WTC11 (cell line): ENCODE data around the gene OS9. TPM values are rescaled to one million over a fixed set of nuclear protein-coding genes. Genes with fewer than 3 reads are reported as not detected.

Source experiments
- CREM ChIP-seq: sonication (generic); formaldehyde crosslinking; IDR thresholded peaks from 2 replicates; pipeline ENCODE4 v1.8.1; 2022; ENCODE audit warnings: mild to moderate bottlenecking, missing genetic modification reagents, moderate library complexity
- ETV6 ChIP-seq: sonication (generic); formaldehyde crosslinking; IDR thresholded peaks from 2 replicates; pipeline ENCODE4 v1.8.1; 2022; ENCODE audit warnings: mild to moderate bottlenecking, missing genetic modification reagents
- FOXJ3 ChIP-seq: sonication (generic); formaldehyde crosslinking; IDR thresholded peaks from 2 replicates; pipeline ENCODE4 v1.9.0; 2021; ENCODE audit warnings: missing genetic modification reagents, mild to moderate bottlenecking, borderline replicate concordance
- IRF2 ChIP-seq: sonication (generic); formaldehyde crosslinking; IDR thresholded peaks from 2 replicates; pipeline ENCODE4 v1.8.0; 2022; ENCODE audit warnings: low read depth, missing genetic modification reagents, borderline replicate concordance
- JUN ChIP-seq: sonication (generic); formaldehyde crosslinking; IDR thresholded peaks from 2 replicates; pipeline ENCODE4 v1.8.0; 2023; ENCODE audit warnings: mild to moderate bottlenecking, missing genetic modification reagents
- MAX ChIP-seq: sonication (generic); formaldehyde crosslinking; IDR thresholded peaks from 2 replicates; pipeline ENCODE4 v1.8.0; 2022; ENCODE audit warnings: mild to moderate bottlenecking, missing genetic modification reagents
- MXD4 ChIP-seq: fragments of 250-450 bp; sonication (Bioruptor Pico); IDR thresholded peaks from 2 replicates; pipeline ENCODE4 v1.8.0; 2021; ENCODE audit warnings: mild to moderate bottlenecking, moderate library complexity, borderline replicate concordance
- SMAD3 ChIP-seq: sonication (generic); formaldehyde crosslinking; IDR thresholded peaks from 2 replicates; pipeline ENCODE4 v1.8.0; 2022; ENCODE audit warnings: missing genetic modification reagents, mild to moderate bottlenecking, borderline replicate concordance
- SMAD4 ChIP-seq: sonication (generic); formaldehyde crosslinking; IDR thresholded peaks from 2 replicates; pipeline ENCODE4 v1.8.0; 2022; ENCODE audit warnings: mild to moderate bottlenecking, missing genetic modification reagents
- SOX15 ChIP-seq: fragments of 250-450 bp; sonication (Bioruptor Pico); IDR thresholded peaks from 2 replicates; pipeline ENCODE4 v1.9.0; 2021; ENCODE audit warnings: mild to moderate bottlenecking
- SP1 ChIP-seq: sonication (generic); formaldehyde crosslinking; conservative IDR thresholded peaks from 2 replicates; pipeline ENCODE4 v1.8.1; 2022; ENCODE audit warnings: missing genetic modification reagents
- USF1 ChIP-seq: sonication (generic); formaldehyde crosslinking; IDR thresholded peaks from 2 replicates; pipeline ENCODE4 v1.8.0; 2022; ENCODE audit warnings: mild to moderate bottlenecking, missing genetic modification reagents
- ZBTB21 ChIP-seq: sonication (generic); formaldehyde crosslinking; IDR thresholded peaks from 2 replicates; pipeline ENCODE4 v1.8.1; 2023; ENCODE audit warnings: mild to moderate bottlenecking, missing genetic modification reagents, borderline replicate concordance
- ZNF138 ChIP-seq: sonication (generic); formaldehyde crosslinking; conservative IDR thresholded peaks from 2 replicates; pipeline ENCODE4 v1.8.1; 2022; ENCODE audit warnings: mild to moderate bottlenecking, moderate library complexity, missing genetic modification reagents
- total RNA-seq: library from RNA; stranded (reverse); gene quantifications from 3 replicates; pipeline ENCODE4 v1.2.3, GENCODE V29; 2021
- TF ChIP-seq, protein P1 (sequence below): sonication (generic); formaldehyde crosslinking; IDR thresholded peaks from 2 replicates; pipeline ENCODE4 v1.8.1; 2023; ENCODE audit warnings: mild to moderate bottlenecking, missing genetic modification reagents, borderline replicate concordance
- TF ChIP-seq, protein P2 (sequence below): sonication (generic); formaldehyde crosslinking; IDR thresholded peaks from 2 replicates; pipeline ENCODE4 v1.8.0; 2022; ENCODE audit warnings: missing genetic modification reagents
- TF ChIP-seq, protein P3 (sequence below): fragments of 250-450 bp; sonication (Bioruptor Pico); IDR thresholded peaks from 2 replicates; pipeline ENCODE4 v1.9.0; 2021; ENCODE audit warnings: mild to moderate bottlenecking
- TF ChIP-seq, protein P4 (sequence below): sonication (generic); formaldehyde crosslinking; IDR thresholded peaks from 2 replicates; pipeline ENCODE4 v1.8.0; 2023; ENCODE audit warnings: mild to moderate bottlenecking, missing genetic modification reagents
- TF ChIP-seq, protein P5 (sequence below): sonication (generic); formaldehyde crosslinking; conservative IDR thresholded peaks from 2 replicates; pipeline ENCODE4 v1.8.1; 2022; ENCODE audit warnings: mild to moderate bottlenecking, missing genetic modification reagents
- TF ChIP-seq, protein P6 (sequence below): sonication (generic); formaldehyde crosslinking; IDR thresholded peaks from 2 replicates; pipeline ENCODE4 v1.8.1; 2023; ENCODE audit warnings: mild to moderate bottlenecking, missing genetic modification reagents, moderate library complexity
- TF ChIP-seq, protein P7 (sequence below): sonication (generic); formaldehyde crosslinking; IDR thresholded peaks from 2 replicates; pipeline ENCODE4 v1.8.1; 2022; ENCODE audit warnings: mild to moderate bottlenecking, moderate library complexity, missing genetic modification reagents

Gene OS9
- total RNA-seq, 1 experiment from 2014 or later: 77.5 TPM

DNA sequence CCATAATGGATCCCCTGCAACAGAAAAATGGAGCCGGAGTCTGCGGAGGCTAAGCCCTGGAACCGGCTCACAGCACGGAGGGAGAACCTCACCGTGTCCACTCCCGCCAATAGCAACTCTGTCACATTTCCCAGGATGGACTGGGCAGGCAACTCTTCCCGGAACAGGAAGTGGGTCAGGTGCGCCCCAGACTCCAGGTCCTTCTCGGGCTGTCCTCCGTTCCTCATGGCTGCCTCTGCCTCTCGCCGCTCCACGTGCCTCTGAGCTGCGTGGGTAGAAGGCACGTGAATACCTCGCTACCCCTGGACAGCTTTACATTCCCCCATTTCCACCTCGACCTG lies 70.7 kb downstream of the OS9 start (continued):
- peak; percentile 88 for TF ChIP-seq MAX (CRISPR knock-in tag)
- peak; percentile 71; the same call in 1 of the 2 replicates for TF ChIP-seq USF1 (CRISPR knock-in tag)
- no peak for TF ChIP-seq ZNF138 (CRISPR knock-in tag)
- TF ChIP-seq, protein P1, sequence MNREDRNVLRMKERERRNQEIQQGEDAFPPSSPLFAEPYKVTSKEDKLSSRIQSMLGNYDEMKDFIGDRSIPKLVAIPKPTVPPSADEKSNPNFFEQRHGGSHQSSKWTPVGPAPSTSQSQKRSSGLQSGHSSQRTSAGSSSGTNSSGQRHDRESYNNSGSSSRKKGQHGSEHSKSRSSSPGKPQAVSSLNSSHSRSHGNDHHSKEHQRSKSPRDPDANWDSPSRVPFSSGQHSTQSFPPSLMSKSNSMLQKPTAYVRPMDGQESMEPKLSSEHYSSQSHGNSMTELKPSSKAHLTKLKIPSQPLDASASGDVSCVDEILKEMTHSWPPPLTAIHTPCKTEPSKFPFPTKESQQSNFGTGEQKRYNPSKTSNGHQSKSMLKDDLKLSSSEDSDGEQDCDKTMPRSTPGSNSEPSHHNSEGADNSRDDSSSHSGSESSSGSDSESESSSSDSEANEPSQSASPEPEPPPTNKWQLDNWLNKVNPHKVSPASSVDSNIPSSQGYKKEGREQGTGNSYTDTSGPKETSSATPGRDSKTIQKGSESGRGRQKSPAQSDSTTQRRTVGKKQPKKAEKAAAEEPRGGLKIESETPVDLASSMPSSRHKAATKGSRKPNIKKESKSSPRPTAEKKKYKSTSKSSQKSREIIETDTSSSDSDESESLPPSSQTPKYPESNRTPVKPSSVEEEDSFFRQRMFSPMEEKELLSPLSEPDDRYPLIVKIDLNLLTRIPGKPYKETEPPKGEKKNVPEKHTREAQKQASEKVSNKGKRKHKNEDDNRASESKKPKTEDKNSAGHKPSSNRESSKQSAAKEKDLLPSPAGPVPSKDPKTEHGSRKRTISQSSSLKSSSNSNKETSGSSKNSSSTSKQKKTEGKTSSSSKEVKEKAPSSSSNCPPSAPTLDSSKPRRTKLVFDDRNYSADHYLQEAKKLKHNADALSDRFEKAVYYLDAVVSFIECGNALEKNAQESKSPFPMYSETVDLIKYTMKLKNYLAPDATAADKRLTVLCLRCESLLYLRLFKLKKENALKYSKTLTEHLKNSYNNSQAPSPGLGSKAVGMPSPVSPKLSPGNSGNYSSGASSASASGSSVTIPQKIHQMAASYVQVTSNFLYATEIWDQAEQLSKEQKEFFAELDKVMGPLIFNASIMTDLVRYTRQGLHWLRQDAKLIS: no peak
- TF ChIP-seq, protein P2, sequence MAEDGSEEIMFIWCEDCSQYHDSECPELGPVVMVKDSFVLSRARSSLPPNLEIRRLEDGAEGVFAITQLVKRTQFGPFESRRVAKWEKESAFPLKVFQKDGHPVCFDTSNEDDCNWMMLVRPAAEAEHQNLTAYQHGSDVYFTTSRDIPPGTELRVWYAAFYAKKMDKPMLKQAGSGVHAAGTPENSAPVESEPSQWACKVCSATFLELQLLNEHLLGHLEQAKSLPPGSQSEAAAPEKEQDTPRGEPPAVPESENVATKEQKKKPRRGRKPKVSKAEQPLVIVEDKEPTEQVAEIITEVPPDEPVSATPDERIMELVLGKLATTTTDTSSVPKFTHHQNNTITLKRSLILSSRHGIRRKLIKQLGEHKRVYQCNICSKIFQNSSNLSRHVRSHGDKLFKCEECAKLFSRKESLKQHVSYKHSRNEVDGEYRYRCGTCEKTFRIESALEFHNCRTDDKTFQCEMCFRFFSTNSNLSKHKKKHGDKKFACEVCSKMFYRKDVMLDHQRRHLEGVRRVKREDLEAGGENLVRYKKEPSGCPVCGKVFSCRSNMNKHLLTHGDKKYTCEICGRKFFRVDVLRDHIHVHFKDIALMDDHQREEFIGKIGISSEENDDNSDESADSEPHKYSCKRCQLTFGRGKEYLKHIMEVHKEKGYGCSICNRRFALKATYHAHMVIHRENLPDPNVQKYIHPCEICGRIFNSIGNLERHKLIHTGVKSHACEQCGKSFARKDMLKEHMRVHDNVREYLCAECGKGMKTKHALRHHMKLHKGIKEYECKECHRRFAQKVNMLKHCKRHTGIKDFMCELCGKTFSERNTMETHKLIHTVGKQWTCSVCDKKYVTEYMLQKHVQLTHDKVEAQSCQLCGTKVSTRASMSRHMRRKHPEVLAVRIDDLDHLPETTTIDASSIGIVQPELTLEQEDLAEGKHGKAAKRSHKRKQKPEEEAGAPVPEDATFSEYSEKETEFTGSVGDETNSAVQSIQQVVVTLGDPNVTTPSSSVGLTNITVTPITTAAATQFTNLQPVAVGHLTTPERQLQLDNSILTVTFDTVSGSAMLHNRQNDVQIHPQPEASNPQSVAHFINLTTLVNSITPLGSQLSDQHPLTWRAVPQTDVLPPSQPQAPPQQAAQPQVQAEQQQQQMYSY (CRISPR knock-in tag): peak; percentile 49
- no peak for TF ChIP-seq SMAD3
- no peak for TF ChIP-seq JUN (CRISPR knock-in tag)
- TF ChIP-seq, protein P3, sequence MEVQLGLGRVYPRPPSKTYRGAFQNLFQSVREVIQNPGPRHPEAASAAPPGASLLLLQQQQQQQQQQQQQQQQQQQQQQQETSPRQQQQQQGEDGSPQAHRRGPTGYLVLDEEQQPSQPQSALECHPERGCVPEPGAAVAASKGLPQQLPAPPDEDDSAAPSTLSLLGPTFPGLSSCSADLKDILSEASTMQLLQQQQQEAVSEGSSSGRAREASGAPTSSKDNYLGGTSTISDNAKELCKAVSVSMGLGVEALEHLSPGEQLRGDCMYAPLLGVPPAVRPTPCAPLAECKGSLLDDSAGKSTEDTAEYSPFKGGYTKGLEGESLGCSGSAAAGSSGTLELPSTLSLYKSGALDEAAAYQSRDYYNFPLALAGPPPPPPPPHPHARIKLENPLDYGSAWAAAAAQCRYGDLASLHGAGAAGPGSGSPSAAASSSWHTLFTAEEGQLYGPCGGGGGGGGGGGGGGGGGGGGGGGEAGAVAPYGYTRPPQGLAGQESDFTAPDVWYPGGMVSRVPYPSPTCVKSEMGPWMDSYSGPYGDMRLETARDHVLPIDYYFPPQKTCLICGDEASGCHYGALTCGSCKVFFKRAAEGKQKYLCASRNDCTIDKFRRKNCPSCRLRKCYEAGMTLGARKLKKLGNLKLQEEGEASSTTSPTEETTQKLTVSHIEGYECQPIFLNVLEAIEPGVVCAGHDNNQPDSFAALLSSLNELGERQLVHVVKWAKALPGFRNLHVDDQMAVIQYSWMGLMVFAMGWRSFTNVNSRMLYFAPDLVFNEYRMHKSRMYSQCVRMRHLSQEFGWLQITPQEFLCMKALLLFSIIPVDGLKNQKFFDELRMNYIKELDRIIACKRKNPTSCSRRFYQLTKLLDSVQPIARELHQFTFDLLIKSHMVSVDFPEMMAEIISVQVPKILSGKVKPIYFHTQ: no peak
- peak; percentile 15; the same call in 1 of the 2 replicates for TF ChIP-seq SP1
- TF ChIP-seq, protein P4, sequence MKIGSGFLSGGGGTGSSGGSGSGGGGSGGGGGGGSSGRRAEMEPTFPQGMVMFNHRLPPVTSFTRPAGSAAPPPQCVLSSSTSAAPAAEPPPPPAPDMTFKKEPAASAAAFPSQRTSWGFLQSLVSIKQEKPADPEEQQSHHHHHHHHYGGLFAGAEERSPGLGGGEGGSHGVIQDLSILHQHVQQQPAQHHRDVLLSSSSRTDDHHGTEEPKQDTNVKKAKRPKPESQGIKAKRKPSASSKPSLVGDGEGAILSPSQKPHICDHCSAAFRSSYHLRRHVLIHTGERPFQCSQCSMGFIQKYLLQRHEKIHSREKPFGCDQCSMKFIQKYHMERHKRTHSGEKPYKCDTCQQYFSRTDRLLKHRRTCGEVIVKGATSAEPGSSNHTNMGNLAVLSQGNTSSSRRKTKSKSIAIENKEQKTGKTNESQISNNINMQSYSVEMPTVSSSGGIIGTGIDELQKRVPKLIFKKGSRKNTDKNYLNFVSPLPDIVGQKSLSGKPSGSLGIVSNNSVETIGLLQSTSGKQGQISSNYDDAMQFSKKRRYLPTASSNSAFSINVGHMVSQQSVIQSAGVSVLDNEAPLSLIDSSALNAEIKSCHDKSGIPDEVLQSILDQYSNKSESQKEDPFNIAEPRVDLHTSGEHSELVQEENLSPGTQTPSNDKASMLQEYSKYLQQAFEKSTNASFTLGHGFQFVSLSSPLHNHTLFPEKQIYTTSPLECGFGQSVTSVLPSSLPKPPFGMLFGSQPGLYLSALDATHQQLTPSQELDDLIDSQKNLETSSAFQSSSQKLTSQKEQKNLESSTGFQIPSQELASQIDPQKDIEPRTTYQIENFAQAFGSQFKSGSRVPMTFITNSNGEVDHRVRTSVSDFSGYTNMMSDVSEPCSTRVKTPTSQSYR (CRISPR knock-in tag): no peak
- TF ChIP-seq, protein P5, sequence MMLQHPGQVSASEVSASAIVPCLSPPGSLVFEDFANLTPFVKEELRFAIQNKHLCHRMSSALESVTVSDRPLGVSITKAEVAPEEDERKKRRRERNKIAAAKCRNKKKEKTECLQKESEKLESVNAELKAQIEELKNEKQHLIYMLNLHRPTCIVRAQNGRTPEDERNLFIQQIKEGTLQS (CRISPR knock-in tag): no peak
- no peak for TF ChIP-seq ZBTB21 (CRISPR knock-in tag)
- TF ChIP-seq SMAD4 (CRISPR knock-in tag): 0 out of 2 replicates have a peak, but pooled peaks have one; percentile 27
- TF ChIP-seq MXD4 (CRISPR knock-in tag): no peak
- TF ChIP-seq, protein P6, sequence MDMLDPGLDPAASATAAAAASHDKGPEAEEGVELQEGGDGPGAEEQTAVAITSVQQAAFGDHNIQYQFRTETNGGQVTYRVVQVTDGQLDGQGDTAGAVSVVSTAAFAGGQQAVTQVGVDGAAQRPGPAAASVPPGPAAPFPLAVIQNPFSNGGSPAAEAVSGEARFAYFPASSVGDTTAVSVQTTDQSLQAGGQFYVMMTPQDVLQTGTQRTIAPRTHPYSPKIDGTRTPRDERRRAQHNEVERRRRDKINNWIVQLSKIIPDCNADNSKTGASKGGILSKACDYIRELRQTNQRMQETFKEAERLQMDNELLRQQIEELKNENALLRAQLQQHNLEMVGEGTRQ (CRISPR knock-in tag): peak; percentile 34
- TF ChIP-seq ETV6 (CRISPR knock-in tag): 0 out of 2 replicates have a peak, but pooled peaks have one; percentile 8
- TF ChIP-seq FOXJ3: no peak
- TF ChIP-seq, protein P7, sequence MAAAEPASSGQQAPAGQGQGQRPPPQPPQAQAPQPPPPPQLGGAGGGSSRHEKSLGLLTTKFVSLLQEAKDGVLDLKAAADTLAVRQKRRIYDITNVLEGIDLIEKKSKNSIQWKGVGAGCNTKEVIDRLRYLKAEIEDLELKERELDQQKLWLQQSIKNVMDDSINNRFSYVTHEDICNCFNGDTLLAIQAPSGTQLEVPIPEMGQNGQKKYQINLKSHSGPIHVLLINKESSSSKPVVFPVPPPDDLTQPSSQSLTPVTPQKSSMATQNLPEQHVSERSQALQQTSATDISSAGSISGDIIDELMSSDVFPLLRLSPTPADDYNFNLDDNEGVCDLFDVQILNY (CRISPR knock-in tag): no peak
- TF ChIP-seq IRF2: no peak
- TF ChIP-seq CREM: no peak
- no peak for TF ChIP-seq SOX15 (CRISPR knock-in tag)
